HepG2 (cell line): ENCODE data around the gene KSR1. TPM values are rescaled to one million over a fixed set of nuclear protein-coding genes. Genes with fewer than 3 reads are reported as not detected.
"Not testable (repeated sequence)": the region's sequence is repeated elsewhere in the genome, so short reads cannot be mapped to it uniquely, and the experiment has no call there.

Experiments
- ATAC-seq: fragments of 200-7000 bp; cut with Tn5 transposase; 3 replicates; pipeline ENCODE4 v1.9.1; 2020; ENCODE audit warnings: mild to moderate bottlenecking, moderate library complexity
- BruUV-seq: library from RNA; stranded (reverse); fragments of 400-500 nt; replicated peaks from 2 replicates; lab custom pipeline; 2021; lab: Mats Ljungman, UMichigan
- CTCF ChIA-PET: fragments of 300-600 bp; formaldehyde crosslinking; extraction: SDS; loops from one replicate; lab custom pipeline; 2021; ENCODE audit warnings: low total read pairs, inconsistent platforms, low intra/inter-chr PET ratio; lab: Yijun Ruan, JAX
- POLR2A ChIA-PET: fragments of 350-600 bp; sonication (Branson Sonifier 250); formaldehyde crosslinking; loops from one replicate; lab custom pipeline; 2020; ENCODE audit warnings: antibody characterized with exemption, inconsistent platforms; lab: Yijun Ruan, JAX
- DNase-seq: peaks from one replicate; pipeline ENCODE4 v3.0.0-alpha.2; 2015; ENCODE audit warnings: low spot score
- FAIRE-seq: peaks from 3 replicates; lab custom pipeline; 2011; peaks lifted over from hg19 to GRCh38; lab: Jason Lieb, UNC
- H2AFZ ChIP-seq: one replicate; pipeline ENCODE4 v1.6.1; 2011; ENCODE audit warnings: low read length, inconsistent platforms
- H3K27ac ChIP-seq: fragments of 300-600 bp; 3 replicates; pipeline ENCODE4 v1.8.0; 2011; ENCODE audit warnings: mixed run types, mild to moderate bottlenecking, mixed read lengths, low read length, inconsistent platforms; ENCODE audit not compliant: insufficient read depth; ENCODE audit errors: extremely low read length
- H3K27me3 ChIP-seq, 2 experiments: fragments of 200-600 bp in 1 of 2; 2 replicates in 1 of 2; 3 replicates in 1 of 2; pipeline versions ENCODE4 v1.6.0 to v1.8.0; 2011; ENCODE audit warnings: low read length in 2 of 2, mild to moderate bottlenecking in 2 of 2, moderate library complexity in 2 of 2, inconsistent platforms in 1 of 2; ENCODE audit not compliant: insufficient read depth in 2 of 2, control insufficient read depth in 1 of 2
- H3K36me3 ChIP-seq, 2 experiments: fragments of 200-600 bp in 1 of 2; replicated peaks in 1 of 2; 2 replicates in 1 of 2; 3 replicates in 1 of 2; pipeline versions ENCODE4 v1.5.1 to v1.8.0; 2011; ENCODE audit warnings: low read length in 2 of 2, inconsistent platforms in 1 of 2; ENCODE audit not compliant: insufficient read depth in 2 of 2, control insufficient read depth in 1 of 2
- H3K4me1 ChIP-seq: 2 replicates; pipeline ENCODE4 v1.5.1; 2012; ENCODE audit warnings: low read length, inconsistent platforms; ENCODE audit not compliant: insufficient read depth
- H3K4me2 ChIP-seq: 2 replicates; pipeline ENCODE4 v1.6.0; 2011; ENCODE audit warnings: low read depth, low read length, inconsistent platforms
- H3K4me3 ChIP-seq, 3 experiments: fragments of 200-600 bp in 1 of 3; sonication (generic), shearing (Covaris generic) in 1 of 3; replicated peaks in 1 of 3; 2 replicates each; pipeline ENCODE4 v1.5.1; 2011 to 2016; ENCODE audit warnings: low read length in 3 of 3, inconsistent platforms in 2 of 3, low read depth in 2 of 3, mild to moderate bottlenecking in 2 of 3, control low read depth in 1 of 3, mixed read lengths in 1 of 3; ENCODE audit not compliant: insufficient read depth in 1 of 3
- H3K79me2 ChIP-seq: one replicate; pipeline ENCODE4 v1.6.1; 2011; ENCODE audit warnings: low read length, inconsistent platforms; ENCODE audit not compliant: insufficient read depth
- H3K9ac ChIP-seq: 2 replicates; pipeline ENCODE4 v1.6.0; 2011; ENCODE audit warnings: mild to moderate bottlenecking, low read depth, low read length, inconsistent platforms; ENCODE audit not compliant: insufficient read depth
- H3K9me3 ChIP-seq: 2 replicates; pipeline ENCODE4 v1.5.1; 2012; ENCODE audit warnings: mild to moderate bottlenecking, low read length
- H4K20me1 ChIP-seq: 2 replicates; pipeline ENCODE4 v1.6.0; 2011; ENCODE audit warnings: inconsistent platforms, mild to moderate bottlenecking, low read length, moderate library complexity; ENCODE audit not compliant: insufficient read depth
- ATF4 ChIP-seq, 2 experiments: fragments of 450-650 bp in 1 of 2; sonication (generic) in 1 of 2; formaldehyde crosslinking; IDR thresholded peaks; 2 replicates each; pipeline versions ENCODE4 v1.5.0 to v1.8.0; 2020 to 2022; ENCODE audit warnings: mild to moderate bottlenecking in 1 of 2, missing genetic modification reagents in 1 of 2
- ATF7 ChIP-seq, 2 experiments: fragments of 450-650 bp in 1 of 2; sonication (generic) in 1 of 2; formaldehyde crosslinking in 1 of 2; IDR thresholded peaks; 2 replicates each; pipeline versions ENCODE4 v1.4.0 to v1.6.1; 2016 to 2020; ENCODE audit warnings: antibody characterized with exemption in 1 of 2, mild to moderate bottlenecking in 1 of 2, missing genetic modification reagents in 1 of 2
- CEBPB ChIP-seq: IDR thresholded peaks from 2 replicates; pipeline ENCODE4 v1.6.1; 2011; ENCODE audit warnings: low read depth, low read length, improper control_type of control experiment, borderline replicate concordance
- CEBPG ChIP-seq: IDR thresholded peaks from 2 replicates; pipeline ENCODE4 v1.6.1; 2016
- CREB3 ChIP-seq: sonication (generic); formaldehyde crosslinking; IDR thresholded peaks from 2 replicates; pipeline ENCODE4 v1.5.0; 2020; ENCODE audit warnings: missing genetic modification reagents
- ZNF460 ChIP-seq: sonication (generic); formaldehyde crosslinking; IDR thresholded peaks from 2 replicates; pipeline ENCODE4 v1.5.1; 2020; ENCODE audit warnings: missing genetic modification reagents, mild to moderate bottlenecking, borderline replicate concordance
- ZNF770 ChIP-seq: sonication (generic); formaldehyde crosslinking; IDR thresholded peaks from 2 replicates; pipeline ENCODE4 v1.5.0; 2020; ENCODE audit warnings: mild to moderate bottlenecking, missing genetic modification reagents
- WGBS: methylation state at CpG from one replicate; pipeline ENCODE4 v1.1.6; 2017; ENCODE audit warnings: low lambda C conversion rate; 5-methylcytosine and 5-hydroxymethylcytosine counted together
- in situ Hi-C: cut with HindIII; loops from 2 replicates; pipeline ENCODE4 v1.10.0; 2017; ENCODE audit warnings: low pct_unique_long_range_greater_than_20kb; ENCODE audit not compliant: extremely low pct_ligation_motif_present
- intact Hi-C: fragments of 100-400 bp; cut with micrococcal nuclease; formaldehyde crosslinking; loops from one replicate; pipeline ENCODE4 v1.10.0; 2022; ENCODE audit not compliant: unreplicated experiment
- polyA plus RNA-seq, 8 experiments: library from polyadenylated mRNA; depleted of rRNA in 3 of 8; stranded (reverse) in 7 of 8; unstranded in 1 of 8; fragments of >200 nt; fragmentation: Illumina TruSeq in 4 of 8; extraction: Trizol in 4 of 8; gene quantifications; 2 replicates each; pipeline versions ENCODE4 v1.2.1 to v1.2.3, GENCODE V29; 2011 to 2016; ENCODE audit warnings: low read depth in 4 of 8, missing spikeins in 1 of 8, mixed read lengths in 1 of 8; ENCODE audit not compliant: insufficient read depth in 1 of 8
- total RNA-seq, 5 experiments: library from RNA; depleted of rRNA; stranded (reverse); fragments of >200 nt; fragmentation: Illumina TruSeq; extraction: Trizol; gene quantifications; 2 replicates each; pipeline ENCODE4 v1.2.3, GENCODE V29; 2016; ENCODE audit warnings: low read depth in 1 of 5
- TF ChIP-seq, protein P1 (sequence below): IDR thresholded peaks from 2 replicates; pipeline ENCODE4 v1.6.1; 2016; ENCODE audit warnings: mild to moderate bottlenecking

KSR1 gene
- total and polyA plus RNA-seq, 2 of the 13 experiments (the other 11 are each of a cell fraction or from before 2014, with no cell fraction given): 10.1 to 16.6 TPM

- intact Hi-C loops (no loop called here), in situ Hi-C loops (no loop called here)
- Histone ChIP-seq H3K4me3 (no peak overlapping the region), H4K20me1 (no peaks in the 10 kb centered on the region), H3K4me1 (peaks cover 78% of the 10 kb centered on the region), H3K27ac (no peak overlapping the region), H2AFZ (no peak overlapping the region), H3K9me3 (no peaks in the 10 kb centered on the region), H3K27me3 (no peaks in the 10 kb centered on the region)
- POLR2A ChIA-PET: no interaction called here
- BruUV-seq: no TSS peak
- FAIRE-seq (no peak), DNase-seq (no peak)
- CTCF ChIA-PET: no interaction called here
- TF ChIP-seq ZNF460 (CRISPR knock-in tag) (peak; percentile 52; the same call in 1 of the 2 replicates), CEBPB (peak; percentile 81), ATF7 (IDR thresholded peaks at IDR 0.05) (peak; percentile 25; the same call in 1 of the 2 replicates), ATF7 (CRISPR knock-in tag; IDR thresholded peaks at IDR 0.05) (no peak), ATF4 (CRISPR knock-in tag; IDR thresholded peaks at IDR 0.05) (peak in 1 of 2 experiments; percentile 88; a peak in 2 of 4 replicates), CEBPG (CRISPR knock-in tag) (peak; percentile 83), CREB3 (no peak), ZNF770 (CRISPR knock-in tag) (peak; percentile 35; the same call in 1 of the 2 replicates)
- TF ChIP-seq, protein P1, sequence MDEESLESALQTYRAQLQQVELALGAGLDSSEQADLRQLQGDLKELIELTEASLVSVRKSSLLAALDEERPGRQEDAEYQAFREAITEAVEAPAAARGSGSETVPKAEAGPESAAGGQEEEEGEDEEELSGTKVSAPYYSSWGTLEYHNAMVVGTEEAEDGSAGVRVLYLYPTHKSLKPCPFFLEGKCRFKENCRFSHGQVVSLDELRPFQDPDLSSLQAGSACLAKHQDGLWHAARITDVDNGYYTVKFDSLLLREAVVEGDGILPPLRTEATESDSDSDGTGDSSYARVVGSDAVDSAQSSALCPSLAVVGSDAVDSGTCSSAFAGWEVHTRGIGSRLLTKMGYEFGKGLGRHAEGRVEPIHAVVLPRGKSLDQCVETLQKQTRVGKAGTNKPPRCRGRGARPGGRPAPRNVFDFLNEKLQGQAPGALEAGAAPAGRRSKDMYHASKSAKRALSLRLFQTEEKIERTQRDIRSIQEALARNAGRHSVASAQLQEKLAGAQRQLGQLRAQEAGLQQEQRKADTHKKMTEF (CRISPR knock-in tag): no peak
- TF ChIP-seq, all 625 proteins: peak for 6
- Histone ChIP-seq H3K79me2 (peaks cover 73% of the 10 kb centered on the region), H3K36me3 (no peaks in the 10 kb centered on the region), H3K4me2 (no peak overlapping the region), H3K9ac (no peak overlapping the region)
- WGBS: 85% methylated on average over 4 of the region's 4 CpGs
- no peak for ATAC-seq
Measured at GRCh38 chr17:27463235-27463677, 7.0 kb downstream of the KSR1 start.

DNA sequence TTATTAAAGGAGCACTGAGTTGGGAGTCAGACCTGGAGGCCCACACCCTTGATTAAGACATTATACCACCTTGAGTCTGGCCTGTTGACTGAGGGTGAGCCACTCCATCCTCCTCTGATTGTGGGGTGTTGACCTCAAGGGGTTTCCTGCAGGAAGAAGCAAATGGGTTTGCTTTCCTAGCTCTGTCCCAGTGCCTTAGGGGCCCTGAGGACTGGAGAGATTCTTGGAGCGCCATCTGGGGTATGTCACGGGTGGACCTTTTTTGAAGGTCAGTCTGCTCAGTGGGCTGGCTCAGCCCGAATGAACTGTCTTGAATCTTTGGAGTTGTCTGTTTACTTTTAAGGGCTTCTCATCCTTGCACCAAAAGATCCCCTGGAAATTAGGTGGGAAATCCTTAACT lies 7.8 kb downstream of the KSR1 start:
- H3K4me2 ChIP-seq, ATAC-seq, DNase-seq, H3K27ac ChIP-seq, H4K20me1 ChIP-seq, BruUV-seq, in situ Hi-C loops, POLR2A ChIA-PET, H2AFZ ChIP-seq, FAIRE-seq, H3K4me3 ChIP-seq, intact Hi-C loops, H3K9ac ChIP-seq, H3K9me3 ChIP-seq, CTCF ChIA-PET, H3K27me3 ChIP-seq, H3K36me3 ChIP-seq: not testable (repeated sequence)
- WGBS: 88% methylated on average over 3 of the region's 3 CpGs
- Histone ChIP-seq H3K79me2 (peaks cover 67% of the 10 kb centered on the region), H3K4me1 (peaks cover 74% of the 10 kb centered on the region)
